Right lobe of liver (tissue), 4 donors: ENCODE measurements around the gene RASA4.
"Not testable (repeated sequence)": the region's sequence is repeated elsewhere in the genome, so short reads cannot be mapped to it uniquely, and the experiment has no call there.

Experiments
- CTCF ChIP-seq, 4 donors: fragments of 200-600 bp in 3 of 4; fragments of 450-650 bp in 1 of 4; IDR thresholded peaks; one replicate each; pipeline versions ENCODE4 v1.5.1 to v1.8.0; 2016 to 2022; ENCODE audit warnings: antibody characterized with exemption in 4 of 4, mild to moderate bottlenecking in 2 of 4
- POLR2A ChIP-seq: fragments of 450-650 bp; IDR thresholded peaks from one replicate; pipeline ENCODE4 v1.6.1; 2017; ENCODE audit warnings: antibody characterized with exemption, mild to moderate bottlenecking
- donor health status: DM: no; HTN: no; CAD: no.
- donor health status: DM: no; HTN: no; CAD: no.
- donor health status: DM: no; HTN: yes; CAD: no.

- TF ChIP-seq CTCF (IDR thresholded peaks at IDR 0.05); POLR2A: not testable (repeated sequence)
Measured at GRCh38 chr7:102578486-102578885, 38.1 kb downstream of the RASA4 start.
